GM15510 (cell line): ENCODE measurements around the gene OTOP3.

Experiments used
- POLR2A ChIP-seq: IDR thresholded peaks from 3 replicates; pipeline ENCODE4 v1.6.1; 2011; ENCODE audit warnings: borderline replicate concordance; ENCODE audit not compliant: insufficient read length; ENCODE audit errors: extremely low read depth

Gene OTOP3

DNA sequence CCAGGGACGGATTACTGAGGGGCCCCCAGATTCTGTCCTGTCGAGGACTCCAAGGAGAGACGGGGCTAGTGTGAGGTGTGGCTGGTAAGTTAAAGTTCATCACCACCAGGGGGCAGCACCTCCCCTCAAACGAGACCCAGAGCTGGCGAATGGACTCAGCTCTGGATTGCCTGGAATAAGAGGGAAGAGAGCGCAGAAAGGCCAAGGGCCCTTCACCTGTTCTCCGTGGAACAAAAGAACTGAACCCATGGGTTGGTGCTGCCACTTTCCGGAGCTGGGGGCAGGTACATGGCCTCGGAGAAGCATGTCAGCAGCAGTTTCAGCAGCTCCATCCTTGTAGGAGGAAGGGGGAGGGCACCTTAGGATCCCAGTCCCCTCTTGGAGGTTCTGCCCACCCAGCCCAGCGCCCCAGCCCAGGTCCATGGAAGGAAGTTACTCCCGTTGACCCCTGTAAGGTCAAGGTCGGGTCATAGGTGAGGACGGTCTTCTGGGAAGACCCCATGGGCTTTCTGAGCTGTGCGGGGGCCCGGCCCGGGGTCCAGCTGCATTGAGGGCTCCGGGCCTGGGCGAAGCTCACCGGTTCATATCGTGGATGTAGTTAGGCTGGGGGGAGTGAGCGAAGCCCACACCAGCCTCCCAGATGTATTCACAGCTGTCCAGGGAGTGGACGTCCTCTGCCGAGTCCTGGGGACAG, 26.1 kb downstream of the OTOP3 start:
- TF ChIP-seq POLR2A, result no peak

DNA sequence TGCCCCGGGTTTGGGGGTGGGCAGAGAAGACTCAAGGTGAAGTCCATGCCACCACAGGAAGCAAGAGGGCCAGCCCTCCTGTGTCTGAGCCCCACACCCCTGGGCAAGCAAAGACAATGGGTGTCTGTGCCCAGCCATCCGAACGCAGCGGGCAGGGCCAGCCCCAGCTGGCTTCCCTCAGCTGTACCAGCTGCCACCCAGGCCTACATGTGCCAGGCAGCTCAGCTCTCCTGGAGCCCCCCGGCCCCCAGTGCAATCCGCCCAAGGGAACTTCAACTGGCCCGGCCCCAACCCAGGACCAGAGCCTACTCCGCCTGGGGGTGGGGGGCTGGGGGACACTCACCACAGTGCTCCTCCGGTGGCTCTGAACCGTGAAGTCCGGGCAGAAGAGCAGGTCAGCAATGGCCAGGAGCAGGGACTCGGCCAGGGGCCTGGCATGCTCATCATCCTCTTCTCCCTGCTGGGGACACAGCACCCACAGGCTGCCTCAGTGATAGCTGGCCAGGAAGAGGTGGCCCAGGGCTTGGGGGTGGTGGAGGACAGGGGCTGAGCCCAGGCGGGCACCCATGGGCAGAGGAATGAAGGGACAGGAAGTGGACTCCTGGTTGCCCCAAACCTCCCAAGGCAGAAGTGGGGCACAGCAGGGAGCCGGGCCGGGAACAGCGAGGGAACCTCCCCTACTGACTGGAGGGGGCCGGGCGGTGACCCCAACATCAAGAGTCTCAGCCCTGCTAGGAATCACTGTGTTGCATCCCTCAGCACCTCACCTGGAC, 27.1 kb downstream of the OTOP3 start:
- no peak for TF ChIP-seq POLR2A

DNA sequence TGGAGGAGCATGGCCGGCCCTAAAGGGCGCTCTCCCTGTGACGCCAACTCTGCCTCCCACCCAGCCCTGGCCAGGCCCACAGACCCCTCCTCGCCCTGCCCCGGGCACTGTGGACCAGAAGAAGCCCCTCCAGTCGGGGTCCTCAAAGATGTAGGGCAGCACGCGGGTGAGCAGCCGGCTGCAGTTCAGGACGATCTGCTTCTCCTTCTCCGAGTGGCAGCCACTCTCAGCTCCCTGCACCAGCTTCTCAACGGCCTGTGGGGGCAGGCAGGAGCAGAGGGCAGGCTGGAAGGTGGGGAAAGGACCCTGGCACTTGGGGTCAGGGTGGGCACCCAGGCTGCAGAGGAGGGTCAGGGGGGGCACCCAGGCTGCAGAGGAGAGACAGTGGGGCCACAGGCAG, 28.0 kb downstream of the OTOP3 start:
- no peak for TF ChIP-seq POLR2A

GRCh38 chr17:74964246-74964761, 28.6 kb downstream of the OTOP3 start:
- no peak for TF ChIP-seq POLR2A

DNA sequence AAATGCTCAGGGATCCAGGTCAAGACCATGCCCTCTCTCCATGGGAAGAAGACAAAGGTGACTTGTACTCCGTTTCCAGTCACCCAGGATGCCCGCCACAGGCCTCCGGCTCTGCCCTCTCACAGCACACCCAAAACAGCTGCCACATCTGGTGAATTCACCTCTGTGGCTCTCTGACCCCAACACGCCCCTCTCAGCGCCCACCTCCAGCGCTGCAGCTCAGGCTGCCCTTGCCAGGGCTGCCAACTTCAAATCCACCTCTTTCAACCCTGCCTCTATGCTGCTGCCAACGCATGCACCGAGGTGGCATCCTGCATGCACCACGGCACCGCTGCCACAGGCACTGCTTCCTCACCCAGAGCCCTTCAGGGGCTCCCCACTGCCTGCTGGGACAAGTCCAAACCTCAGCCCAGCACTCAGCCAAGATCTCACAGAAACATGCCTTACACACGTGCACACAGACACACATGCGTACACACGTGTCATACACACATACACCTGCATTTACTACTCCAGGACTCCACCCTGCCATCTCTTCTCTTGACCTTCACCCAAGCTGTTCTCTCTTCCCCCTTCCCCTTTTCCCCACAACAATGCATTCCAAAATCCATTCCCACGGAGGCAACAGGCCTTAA, 29.4 kb downstream of the OTOP3 start:
- no peak for TF ChIP-seq POLR2A

- no peak for TF ChIP-seq POLR2A
Observed at GRCh38 chr17:74968361-74968780, 32.7 kb downstream of the OTOP3 start.

- no peak for TF ChIP-seq POLR2A
Observed at GRCh38 chr17:74970395-74970794, 34.7 kb downstream of the OTOP3 start.

DNA sequence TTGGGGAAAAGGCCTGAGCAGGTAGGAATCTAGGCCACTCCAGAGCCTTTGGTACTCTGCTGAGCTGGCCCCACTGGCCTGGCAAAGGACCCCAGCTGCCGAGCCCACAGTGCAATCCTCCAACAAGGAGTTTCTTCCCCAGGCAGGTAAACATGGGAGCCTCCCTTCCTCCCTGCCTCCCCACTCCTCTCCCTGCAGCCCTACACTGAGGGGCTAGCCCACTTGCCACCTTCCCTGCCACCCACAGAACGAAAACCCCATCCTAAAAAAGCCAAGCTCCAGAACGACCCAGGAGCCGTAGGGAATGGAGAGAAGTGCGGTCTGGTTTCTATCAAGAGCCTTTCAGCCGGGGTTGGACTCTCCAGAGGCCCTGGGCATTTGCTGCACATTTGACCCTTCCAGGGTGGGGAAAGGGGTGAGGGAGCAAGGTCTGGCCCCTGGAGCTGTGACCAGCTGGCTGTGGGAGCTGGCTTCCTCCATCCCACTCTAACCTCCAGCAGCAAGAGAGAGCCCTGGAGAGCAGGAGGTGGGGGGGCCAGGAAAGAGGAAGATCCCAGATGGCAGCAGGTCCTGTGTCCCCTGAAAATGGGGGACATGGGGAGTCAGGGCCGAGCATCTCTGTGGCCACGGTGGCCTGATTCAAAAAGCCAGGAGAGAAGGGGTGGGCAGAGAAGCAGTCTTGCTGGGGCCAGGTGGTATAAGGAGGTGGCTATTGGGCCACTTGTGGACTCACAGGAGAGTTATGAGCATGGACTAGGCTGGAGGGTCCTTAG, 35.6 kb downstream of the OTOP3 start:
- no peak for TF ChIP-seq POLR2A

- no peak for TF ChIP-seq POLR2A
Observed at GRCh38 chr17:74971842-74972106, 36.1 kb downstream of the OTOP3 start.

- no peak for TF ChIP-seq POLR2A
Observed at GRCh38 chr17:74972107-74972972, 36.6 kb downstream of the OTOP3 start, which contains the start of gene HID1. Gene HID1 (minus strand): TSS chr17:74972759. CDS start chr17:74972656, 103 bp downstream.

DNA sequence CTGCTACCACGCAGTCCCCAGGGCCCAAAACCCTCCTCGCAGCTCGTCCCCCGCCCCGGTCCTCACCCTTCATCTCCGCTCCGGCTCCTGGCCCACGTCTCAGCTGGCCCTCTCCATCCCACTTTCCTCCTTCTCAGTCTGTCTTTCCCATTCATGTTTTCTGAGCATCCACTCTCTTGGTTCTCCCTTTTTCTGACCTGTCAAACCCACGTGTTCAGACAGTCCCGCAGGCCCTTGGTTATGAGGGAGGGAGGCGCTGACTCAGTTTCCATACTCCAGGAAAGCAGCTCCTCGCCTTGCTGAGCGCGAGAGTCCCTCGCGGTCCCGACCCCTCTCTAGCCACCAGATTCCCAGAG, 37.3 kb downstream of the OTOP3 start:
- TF ChIP-seq POLR2A, result no peak

GRCh38 chr17:74975943-74976342, 40.2 kb downstream of the OTOP3 start:
- TF ChIP-seq POLR2A, result no peak

DNA sequence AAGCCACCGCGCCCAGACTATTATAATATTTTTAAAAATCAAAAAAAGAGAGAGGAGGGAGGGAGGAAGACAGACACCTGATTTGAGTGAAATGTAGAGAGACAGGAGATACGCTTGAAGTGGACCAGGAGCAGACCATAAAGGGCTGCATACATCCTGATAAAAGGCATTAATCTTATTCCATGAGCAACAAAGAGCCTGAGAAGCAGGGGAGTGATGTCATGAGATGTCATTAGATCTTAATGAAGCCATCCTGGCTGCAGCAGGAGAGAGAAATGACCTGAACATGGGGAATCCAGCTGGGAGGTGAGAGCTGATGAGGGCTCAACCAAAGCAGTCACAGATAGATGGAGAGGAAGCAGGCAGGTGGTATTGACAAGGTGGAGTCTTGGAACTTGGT, 42.1 kb downstream of the OTOP3 start:
- no peak for TF ChIP-seq POLR2A

DNA sequence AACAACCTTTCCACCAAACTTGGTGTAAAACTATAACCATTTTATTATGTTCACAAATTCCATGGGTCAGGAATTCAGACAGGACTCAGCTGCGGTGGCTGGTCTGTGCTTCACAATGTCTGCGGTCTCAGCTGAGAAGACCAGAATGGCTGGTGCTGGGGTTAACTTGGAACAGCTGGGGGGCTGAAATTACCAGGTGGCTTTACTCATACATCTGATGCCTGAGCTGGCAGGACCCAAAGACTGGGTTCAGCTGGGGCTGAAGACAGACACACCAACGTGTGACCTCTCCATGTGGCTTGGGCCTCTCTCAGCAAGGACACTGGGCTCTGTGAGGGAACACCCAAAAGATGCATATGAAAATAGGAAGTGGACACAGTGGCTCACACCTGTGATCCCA, 42.5 kb downstream of the OTOP3 start:
- TF ChIP-seq POLR2A, result no peak
